ENCODE measurements around the gene TSPAN18.

TSPAN18 gene

GRCh38 chr11:44849424-44849823 is 122.7 kb downstream of the TSPAN18 start:
- no peak for TF ChIP-seq CTCF (conservative IDR thresholded peaks at IDR 0.05; ENCODE audit: low read length)
- DNase-seq (ENCODE audit: low read depth), result no peak
- no peak overlapping the region for H3K4me3 ChIP-seq (ENCODE audit: low read length)

- no peak for DNase-seq (ENCODE audit: low read depth)
- TF ChIP-seq CTCF (conservative IDR thresholded peaks at IDR 0.05; ENCODE audit: low read length), result no peak
- H3K4me3 ChIP-seq (ENCODE audit: low read length), result no peak overlapping the region
Observed at GRCh38 chr11:44849922-44850321, 123.2 kb downstream of the TSPAN18 start.

GRCh38 chr11:44851496-44851895 is 124.7 kb downstream of the TSPAN18 start:
- TF ChIP-seq CTCF (conservative IDR thresholded peaks at IDR 0.05; ENCODE audit: low read length), result no peak
- no peak overlapping the region for H3K4me3 ChIP-seq (ENCODE audit: low read length)
- DNase-seq (ENCODE audit: low read depth), result no peak

GRCh38 chr11:44852159-44852747 is 125.5 kb downstream of the TSPAN18 start:
- H3K4me3 ChIP-seq (ENCODE audit: low read length), result no peak overlapping the region
- no peak for TF ChIP-seq CTCF (conservative IDR thresholded peaks at IDR 0.05; ENCODE audit: low read length)
- no peak for DNase-seq (ENCODE audit: low read depth)

GRCh38 chr11:44852952-44853351 is 126.2 kb downstream of the TSPAN18 start:
- no peak for DNase-seq (ENCODE audit: low read depth)
- no peak for TF ChIP-seq CTCF (conservative IDR thresholded peaks at IDR 0.05; ENCODE audit: low read length)
- H3K4me3 ChIP-seq (ENCODE audit: low read length), result no peak overlapping the region

GRCh38 chr11:44853666-44854065 is 126.9 kb downstream of the TSPAN18 start:
- no peak overlapping the region for H3K4me3 ChIP-seq (ENCODE audit: low read length)
- DNase-seq (ENCODE audit: low read depth), result no peak
- no peak for TF ChIP-seq CTCF (conservative IDR thresholded peaks at IDR 0.05; ENCODE audit: low read length)

GRCh38 chr11:44854086-44854485 is 127.3 kb downstream of the TSPAN18 start:
- H3K4me3 ChIP-seq (ENCODE audit: low read length), result no peak overlapping the region
- TF ChIP-seq CTCF (conservative IDR thresholded peaks at IDR 0.05; ENCODE audit: low read length), result no peak
- DNase-seq (ENCODE audit: low read depth), result no peak

All from AG10803 (cell line).